Muscle layer of colon (tissue), 2 donors: ENCODE measurements around the gene THSD1.
A peak's percentile ranks its signal among the peaks of the same experiment; 100 is the strongest.

Source experiments
- H3K27ac ChIP-seq: one replicate; pipeline ENCODE4 v1.7.0; 2013; ENCODE audit warnings: low read depth, mild to moderate bottlenecking, low read length, moderate library complexity
- H3K27me3 ChIP-seq, 2 donors: one replicate each; pipeline ENCODE4 v1.7.0; 2013; ENCODE audit warnings: low read length in 2 of 2, mild to moderate bottlenecking in 2 of 2; ENCODE audit not compliant: insufficient read depth in 2 of 2, control insufficient read depth in 1 of 2
- H3K36me3 ChIP-seq: one replicate; pipeline ENCODE4 v1.7.0; 2013; ENCODE audit warnings: mild to moderate bottlenecking, low read length; ENCODE audit not compliant: insufficient read depth
- H3K4me1 ChIP-seq: one replicate; pipeline ENCODE4 v1.7.0; 2013; ENCODE audit warnings: mild to moderate bottlenecking, low read length; ENCODE audit not compliant: insufficient read depth
- H3K4me3 ChIP-seq, 2 donors: one replicate each; pipeline ENCODE4 v1.7.0; 2013; ENCODE audit warnings: low read length in 2 of 2, low read depth in 1 of 2, mild to moderate bottlenecking in 1 of 2, moderate library complexity in 1 of 2
- H3K9ac ChIP-seq: one replicate; pipeline ENCODE4 v1.7.0; 2013; ENCODE audit warnings: low read length
- H3K9me3 ChIP-seq: one replicate; pipeline ENCODE4 v1.7.0; 2013; ENCODE audit warnings: mild to moderate bottlenecking, low read length
- donor health status: abdominal sarcoma.
- donor health status: Adenocarcinoma of cecum.

THSD1 gene

GRCh38 chr13:52405767-52406494 lies at the start of gene THSD1:
Gene THSD1, minus strand, starts transcription at chr13:52406172. Its CDS starts 3,572 bp downstream, at chr13:52402600.
- no peak within 1 kb of the TSS for H3K9ac ChIP-seq
- H3K4me3 ChIP-seq: peak within 1 kb of the TSS; percentile 37 to 43
- peaks cover 5 to 14% of the 10 kb centered on the region in 2 donors for H3K27me3 ChIP-seq
- H3K9me3 ChIP-seq: no peaks in the 10 kb centered on the region
- H3K4me1 ChIP-seq: peaks cover 4% of the 10 kb centered on the region
- no peak within 1 kb of the TSS for H3K27ac ChIP-seq
- H3K36me3 ChIP-seq: no peaks in the 10 kb centered on the region

GRCh38 chr13:52455677-52456041 lies 49.7 kb upstream of the THSD1 start:
- Histone ChIP-seq H3K27ac (peak overlapping the region; percentile 92), H3K4me3 (peak overlapping the region; percentile 53 to 91), H3K27me3 (no peaks in the 10 kb centered on the region), H3K36me3 (no peaks in the 10 kb centered on the region), H3K9ac (peak overlapping the region; percentile 55), H3K9me3 (no peaks in the 10 kb centered on the region), H3K4me1 (peaks cover 8% of the 10 kb centered on the region)

- peaks cover 8% of the 10 kb centered on the region for H3K4me1 ChIP-seq
- H3K9me3 ChIP-seq: no peaks in the 10 kb centered on the region
These were observed 49.1 kb upstream of the THSD1 start, which contains the start of gene CKAP2 for GRCh38 chr13:52454820-52455676. Gene CKAP2, plus strand, starts transcription at chr13:52455478. Its CDS starts 79 bp downstream, at chr13:52455557.

GRCh38 chr13:52454459-52454819 lies 48.5 kb upstream of the THSD1 start:
- Histone ChIP-seq H3K27me3 (no peaks in the 10 kb centered on the region), H3K27ac (no peak overlapping the region), H3K36me3 (no peaks in the 10 kb centered on the region), H3K9ac (no peak overlapping the region), H3K4me1 (peaks cover 8% of the 10 kb centered on the region), H3K4me3 (peak overlapping the region; percentile 53 to 91), H3K9me3 (no peaks in the 10 kb centered on the region)

More at GRCh38 chr13:52454820-52455676, 49.1 kb upstream of the THSD1 start, which contains the start of gene CKAP2:
- Histone ChIP-seq H3K27me3 (no peaks in the 10 kb centered on the region), H3K4me3 (peak within 1 kb of the TSS; percentile 53 to 91), H3K27ac (peak within 1 kb of the TSS; percentile 92), H3K9ac (peak within 1 kb of the TSS; percentile 77), H3K36me3 (no peaks in the 10 kb centered on the region)

GRCh38 chr13:52452470-52452869 lies 46.5 kb upstream of the THSD1 start:
- H3K9me3 ChIP-seq: no peaks in the 10 kb centered on the region
- no peaks in the 10 kb centered on the region for H3K27me3 ChIP-seq
- H3K36me3 ChIP-seq: no peaks in the 10 kb centered on the region
- no peak overlapping the region for H3K27ac ChIP-seq
- peaks cover 23% of the 10 kb centered on the region for H3K4me1 ChIP-seq
- no peak overlapping the region for H3K4me3 ChIP-seq
- no peak overlapping the region for H3K9ac ChIP-seq

GRCh38 chr13:52451135-52451804 lies 45.3 kb upstream of the THSD1 start:
- Histone ChIP-seq H3K9me3 (no peaks in the 10 kb centered on the region), H3K9ac (no peak overlapping the region), H3K27ac (no peak overlapping the region)

GRCh38 chr13:52450793-52451116 lies 44.8 kb upstream of the THSD1 start:
- no peaks in the 10 kb centered on the region for H3K27me3 ChIP-seq
- H3K4me1 ChIP-seq: peaks cover 23% of the 10 kb centered on the region
- no peaks in the 10 kb centered on the region for H3K9me3 ChIP-seq
- peak overlapping the region; percentile 65 for H3K27ac ChIP-seq
- no peaks in the 10 kb centered on the region for H3K36me3 ChIP-seq
- peak overlapping the region in 1 of 2 donors; percentile 86 for H3K4me3 ChIP-seq
- H3K9ac ChIP-seq: no peak overlapping the region

More at GRCh38 chr13:52451135-52451804, 45.3 kb upstream of the THSD1 start:
- peaks cover 26% of the 10 kb centered on the region for H3K4me1 ChIP-seq
- H3K4me3 ChIP-seq: peak overlapping the region in 1 of 2 donors; percentile 86
- no peaks in the 10 kb centered on the region for H3K27me3 ChIP-seq
- no peaks in the 10 kb centered on the region for H3K36me3 ChIP-seq

GRCh38 chr13:52450012-52450792 lies 44.2 kb upstream of the THSD1 start, which contains the start of gene VPS36:
Gene VPS36, minus strand, starts transcription at chr13:52450634. Its CDS starts 40 bp downstream, at chr13:52450594.
- Histone ChIP-seq H3K4me1 (peaks cover 23% of the 10 kb centered on the region), H3K27ac (peak within 1 kb of the TSS; percentile 89), H3K4me3 (peak within 1 kb of the TSS; percentile 63 to 86), H3K9me3 (no peaks in the 10 kb centered on the region), H3K27me3 (no peaks in the 10 kb centered on the region), H3K9ac (peak within 1 kb of the TSS; percentile 64), H3K36me3 (no peaks in the 10 kb centered on the region)

GRCh38 chr13:52449331-52450011 lies 43.5 kb upstream of the THSD1 start:
- peaks cover 23% of the 10 kb centered on the region for H3K4me1 ChIP-seq
- no peaks in the 10 kb centered on the region for H3K27me3 ChIP-seq
- H3K36me3 ChIP-seq: no peaks in the 10 kb centered on the region
- peak overlapping the region; percentile 63 to 86 for H3K4me3 ChIP-seq
- H3K9ac ChIP-seq: peak overlapping the region; percentile 64
- H3K9me3 ChIP-seq: no peaks in the 10 kb centered on the region
- H3K27ac ChIP-seq: peak overlapping the region; percentile 89

- Histone ChIP-seq H3K4me1 (peaks cover 23% of the 10 kb centered on the region), H3K4me3 (no peak overlapping the region), H3K9ac (no peak overlapping the region)
These were observed 42.0 kb upstream of the THSD1 start for GRCh38 chr13:52447815-52448552.

More at GRCh38 chr13:52447815-52448552, 42.0 kb upstream of the THSD1 start:
- Histone ChIP-seq H3K27me3 (no peaks in the 10 kb centered on the region), H3K27ac (no peak overlapping the region), H3K9me3 (no peaks in the 10 kb centered on the region), H3K36me3 (no peaks in the 10 kb centered on the region)
